ENCODE results near the gene GJC2. TPM values are rescaled to one million over a fixed set of nuclear protein-coding genes. Genes with fewer than 3 reads are reported as not detected.

Gene GJC2
- total and polyA plus RNA-seq, 9 donors: 0.94 to 1.6 (median 1.3) TPM

DNA sequence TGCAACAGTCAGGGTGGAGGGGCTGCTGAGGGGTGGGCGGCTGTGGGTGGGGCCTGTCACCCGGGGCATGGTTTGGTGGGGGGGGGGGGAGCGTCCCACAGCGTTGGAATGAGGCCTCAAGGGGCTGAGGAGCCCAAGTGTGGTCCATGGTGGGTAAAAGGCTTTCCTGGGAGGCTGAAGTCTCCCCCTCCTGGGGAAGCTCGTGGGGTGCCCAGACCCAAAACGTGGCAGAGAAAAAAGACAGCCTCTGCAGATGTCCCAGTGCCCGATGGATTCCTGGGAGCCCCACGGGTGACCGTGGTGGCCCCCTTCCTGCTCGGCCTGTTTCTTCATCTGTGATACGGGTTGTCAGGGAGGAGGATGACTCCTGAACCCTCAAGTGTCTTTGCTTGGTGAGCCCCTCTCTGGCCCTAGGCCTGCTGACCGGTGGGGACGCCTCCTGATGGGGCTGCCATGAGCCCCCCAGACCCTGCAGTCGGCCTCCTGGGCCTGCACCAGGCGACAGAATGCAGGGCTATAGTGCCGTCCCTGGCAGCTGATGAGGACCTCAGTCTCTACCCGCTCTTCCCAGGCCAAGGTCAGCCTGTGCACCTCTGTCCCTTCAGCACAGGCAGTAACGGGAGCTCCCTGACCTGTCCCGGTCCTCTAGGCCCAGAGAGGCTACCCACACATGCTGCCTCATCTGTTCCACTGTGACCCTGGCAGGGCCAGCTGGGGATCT, 59.3 kb downstream of the GJC2 start:
- 70% methylated on average over 17 of the region's 19 CpGs for WGBS (ENCODE audit: insufficient coverage)
- peaks cover 4% of the 10 kb centered on the region for H3K36me3 ChIP-seq (ENCODE audit: control insufficient read depth, insufficient read depth, low read length)
- H3K9me3 ChIP-seq (replicated peaks; ENCODE audit: control insufficient read depth, low read depth, low read length): no peaks in the 10 kb centered on the region
- peaks cover 13% of the 10 kb centered on the region for H3K27me3 ChIP-seq (ENCODE audit: control insufficient read depth, insufficient read depth, low read length)
- H3K27ac ChIP-seq (ENCODE audit: low read length): peak overlapping the region; percentile 96
- H3K4me1 ChIP-seq (ENCODE audit: control insufficient read depth, insufficient read depth, low read length): peaks cover 73% of the 10 kb centered on the region
- DNase-seq: no peak
- H3K4me3 ChIP-seq (ENCODE audit: low read length): peak overlapping the region; percentile 68

Other genes starting within 250 kb of the GJC2 start
- gene WNT9A, start 202.0 kb upstream of the GJC2 start, total RNA-seq: 4.6 TPM
- gene WNT9A, start 202.0 kb upstream of the GJC2 start, polyA plus RNA-seq (ENCODE audit: insufficient read depth in 1 of 8, insufficient read length in 8 of 8, low replicate concordance in 1 of 8): 10 to 100 TPM in 1 of 8 donors, 1 to 10 TPM in 7; 5.2 to 10.2 (median 6.5) TPM
- not detected for gene WNT3A, start 142.9 kb upstream of the GJC2 start, total RNA-seq
- under 1 TPM in 1 of 8 donors, not detected in 7; 0.54 TPM for gene WNT3A, start 142.9 kb upstream of the GJC2 start, polyA plus RNA-seq (ENCODE audit: insufficient read depth in 1 of 8, insufficient read length in 8 of 8, low replicate concordance in 1 of 8)
- gene ARF1, start 67.2 kb upstream of the GJC2 start, total RNA-seq: 109 TPM
- 100 to 1,000 TPM; 240 to 313 (median 291) TPM for gene ARF1, start 67.2 kb upstream of the GJC2 start, polyA plus RNA-seq (ENCODE audit: insufficient read depth in 1 of 8, insufficient read length in 8 of 8, low replicate concordance in 1 of 8)
- 11.8 TPM for gene C1orf35, start 46.6 kb upstream of the GJC2 start, total RNA-seq
- 10 to 100 TPM; 12.8 to 15.1 (median 13.5) TPM for gene C1orf35, start 46.6 kb upstream of the GJC2 start, polyA plus RNA-seq (ENCODE audit: insufficient read depth in 1 of 8, insufficient read length in 8 of 8, low replicate concordance in 1 of 8)
- 49.4 TPM for gene MRPL55, start 40.6 kb upstream of the GJC2 start, total RNA-seq
- 10 to 100 TPM; 28.6 to 37.0 (median 32.3) TPM for gene MRPL55, start 40.6 kb upstream of the GJC2 start, polyA plus RNA-seq (ENCODE audit: insufficient read depth in 1 of 8, insufficient read length in 8 of 8, low replicate concordance in 1 of 8)
- 170 TPM for gene GUK1, start 9.7 kb upstream of the GJC2 start, total RNA-seq
- 100 to 1,000 TPM; 137 to 180 (median 169) TPM for gene GUK1, start 9.7 kb upstream of the GJC2 start, polyA plus RNA-seq (ENCODE audit: insufficient read depth in 1 of 8, insufficient read length in 8 of 8, low replicate concordance in 1 of 8)
- 5.2 TPM for gene IBA57, start 15.9 kb downstream of the GJC2 start, total RNA-seq
- 1 to 10 TPM; 3.2 to 5.6 (median 4.5) TPM for gene IBA57, start 15.9 kb downstream of the GJC2 start, polyA plus RNA-seq (ENCODE audit: insufficient read depth in 1 of 8, insufficient read length in 8 of 8, low replicate concordance in 1 of 8)
- 224 TPM for gene OBSCN, start 58.1 kb downstream of the GJC2 start, total RNA-seq
- gene OBSCN, start 58.1 kb downstream of the GJC2 start, polyA plus RNA-seq (ENCODE audit: insufficient read depth in 1 of 8, insufficient read length in 8 of 8, low replicate concordance in 1 of 8): 100 to 1,000 TPM; 184 to 401 (median 312) TPM

Data from muscle of leg (tissue), 11 donors.